Neural cell (in vitro differentiated cells): Measurements from ENCODE around the gene TGM1. TPM values are rescaled to one million over a fixed set of nuclear protein-coding genes. Genes with fewer than 3 reads are reported as not detected.

Experiments used
- H2AFZ ChIP-seq: fragments of 200-600, 300-800 bp; sonication (generic), shearing (Covaris generic); 2 replicates; pipeline ENCODE4 v1.6.0; 2014; ENCODE audit warnings: low read depth, mild to moderate bottlenecking, antibody characterized with exemption, low read length, moderate library complexity
- H3F3A ChIP-seq: fragments of 200-600 bp; shearing (Covaris generic); 2 replicates; pipeline ENCODE4 v1.6.1; 2016; ENCODE audit warnings: mild to moderate bottlenecking, moderate library complexity, mixed read lengths, antibody characterized with exemption, low read length; ENCODE audit not compliant: insufficient read depth, poor library complexity, severe bottlenecking
- H3K27ac ChIP-seq: fragments of 200-600, 300-800 bp; sonication (generic), shearing (Covaris generic); 2 replicates; pipeline ENCODE4 v1.5.1; 2014; ENCODE audit warnings: mild to moderate bottlenecking, low read length, moderate library complexity
- H3K27me3 ChIP-seq: fragments of 300-800, 200-600 bp; sonication (generic), shearing (Covaris generic); 2 replicates; pipeline ENCODE4 v1.6.0; 2014; ENCODE audit warnings: mild to moderate bottlenecking, low read depth, low read length, moderate library complexity; ENCODE audit not compliant: insufficient read depth
- H3K36me3 ChIP-seq: fragments of 300-800, 200-600 bp; sonication (generic), shearing (Covaris generic); 2 replicates; pipeline ENCODE4 v1.5.1; 2014; ENCODE audit warnings: mild to moderate bottlenecking, antibody characterized with exemption, low read length, moderate library complexity; ENCODE audit not compliant: insufficient read depth
- H3K4me2 ChIP-seq: fragments of 300-800, 200-600 bp; sonication (generic), shearing (Covaris generic); 2 replicates; pipeline ENCODE4 v1.6.0; 2014; ENCODE audit warnings: mild to moderate bottlenecking, low read length
- H3K4me3 ChIP-seq: fragments of 300-800, 200-600 bp; sonication (generic), shearing (Covaris generic); 2 replicates; pipeline ENCODE4 v1.5.1; 2014; ENCODE audit warnings: mild to moderate bottlenecking, low read length, moderate library complexity
- H3K79me2 ChIP-seq: fragments of 200-600 bp; shearing (Covaris generic); replicated peaks from 2 replicates; pipeline ENCODE4 v1.6.0; 2014; ENCODE audit warnings: mild to moderate bottlenecking, low read length, moderate library complexity; ENCODE audit not compliant: insufficient read depth
- H3K9ac ChIP-seq: fragments of 300-800, 200-600 bp; sonication (generic), shearing (Covaris generic); 2 replicates; pipeline ENCODE4 v1.6.1; 2016; ENCODE audit warnings: mild to moderate bottlenecking, low read length, mixed read lengths
- H3K9me2 ChIP-seq: fragments of 200-600 bp; shearing (Covaris generic); 2 replicates; pipeline ENCODE4 v1.6.1; 2016; ENCODE audit warnings: mild to moderate bottlenecking, low read length, mixed read lengths; ENCODE audit not compliant: insufficient read depth
- H3K9me3 ChIP-seq: fragments of 200-600, 300-800 bp; sonication (generic), shearing (Covaris generic); 2 replicates; pipeline ENCODE4 v1.6.1; 2016; ENCODE audit warnings: mild to moderate bottlenecking, mixed run types, low read length, moderate library complexity, mixed read lengths
- H4K20me1 ChIP-seq: fragments of 200-600 bp; shearing (Covaris generic); 2 replicates; pipeline ENCODE4 v1.6.1; 2016; ENCODE audit warnings: mild to moderate bottlenecking, mixed run types; ENCODE audit not compliant: insufficient read depth
- EP300 ChIP-seq: fragments of 450-650 bp; conservative IDR thresholded peaks from 2 replicates; pipeline ENCODE4 v1.6.1; 2014; ENCODE audit warnings: antibody characterized with exemption, mild to moderate bottlenecking, moderate library complexity; ENCODE audit not compliant: poor library complexity, severe bottlenecking
- EZH2 ChIP-seq: fragments of 200-600, 300-800 bp; shearing (Covaris generic), sonication (generic); IDR thresholded peaks from 2 replicates; pipeline ENCODE4 v1.6.1; 2014; ENCODE audit warnings: antibody characterized with exemption, low read length, borderline replicate concordance, mild to moderate bottlenecking; ENCODE audit not compliant: insufficient read depth, poor library complexity, severe bottlenecking
- MXI1 ChIP-seq: fragments of 450-650 bp; conservative IDR thresholded peaks from 2 replicates; pipeline ENCODE4 v1.6.1; 2014; ENCODE audit warnings: antibody characterized with exemption, mild to moderate bottlenecking; ENCODE audit not compliant: poor library complexity, severe bottlenecking
- POLR2AphosphoS5 ChIP-seq: IDR thresholded peaks from 2 replicates; pipeline ENCODE4 v1.6.1; 2012
- RAD21 ChIP-seq: fragments of 450-650 bp; conservative IDR thresholded peaks from 2 replicates; pipeline ENCODE4 v1.6.1; 2014; ENCODE audit warnings: antibody characterized with exemption, mild to moderate bottlenecking, moderate library complexity
- SMC3 ChIP-seq: fragments of 450-650 bp; conservative IDR thresholded peaks from 2 replicates; pipeline ENCODE4 v1.6.1; 2014; ENCODE audit warnings: antibody characterized with exemption, mild to moderate bottlenecking, moderate library complexity; ENCODE audit not compliant: poor library complexity
- TAF1 ChIP-seq: IDR thresholded peaks from 2 replicates; pipeline ENCODE4 v1.6.1; 2012; ENCODE audit warnings: low read depth
- polyA plus RNA-seq: library from polyadenylated mRNA; depleted of rRNA; stranded (reverse); fragments of >200 nt; gene quantifications from 2 replicates; pipeline ENCODE4 v1.2.3, GENCODE V29; 2014
- TF ChIP-seq, protein P1 (sequence below): IDR thresholded peaks from 2 replicates; pipeline ENCODE4 v1.6.1; 2012; ENCODE audit warnings: borderline replicate concordance
- TF ChIP-seq, protein P2 (sequence below): fragments of 450-650 bp; IDR thresholded peaks from 2 replicates; pipeline ENCODE4 v1.5.1; 2014; ENCODE audit warnings: antibody characterized with exemption, mild to moderate bottlenecking, moderate library complexity; ENCODE audit not compliant: poor library complexity, severe bottlenecking

TGM1 gene
- polyA plus RNA-seq, 1 donor from 2014 or later, result 3.6 TPM

DNA sequence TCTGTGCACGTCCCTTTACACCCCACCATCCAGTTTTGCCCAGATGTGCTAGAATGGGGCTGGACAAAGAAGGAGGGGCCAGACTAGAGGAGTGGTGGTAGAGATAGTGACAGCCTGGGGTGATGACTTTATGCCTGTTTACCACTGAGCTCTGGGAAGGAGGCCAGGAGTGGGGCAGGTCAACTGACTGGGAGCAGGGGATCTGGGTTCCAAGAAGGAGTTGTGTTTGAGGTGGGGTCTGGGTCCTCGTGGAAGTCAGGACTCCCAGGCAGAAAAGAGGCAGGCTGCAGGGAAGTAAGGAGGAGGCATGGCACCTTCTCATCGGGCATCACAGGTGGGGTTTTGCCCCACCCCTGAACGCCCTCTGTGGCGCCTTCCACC, 47.3 kb upstream of the TGM1 start (continued):
- no peak for TF ChIP-seq MXI1

DNA sequence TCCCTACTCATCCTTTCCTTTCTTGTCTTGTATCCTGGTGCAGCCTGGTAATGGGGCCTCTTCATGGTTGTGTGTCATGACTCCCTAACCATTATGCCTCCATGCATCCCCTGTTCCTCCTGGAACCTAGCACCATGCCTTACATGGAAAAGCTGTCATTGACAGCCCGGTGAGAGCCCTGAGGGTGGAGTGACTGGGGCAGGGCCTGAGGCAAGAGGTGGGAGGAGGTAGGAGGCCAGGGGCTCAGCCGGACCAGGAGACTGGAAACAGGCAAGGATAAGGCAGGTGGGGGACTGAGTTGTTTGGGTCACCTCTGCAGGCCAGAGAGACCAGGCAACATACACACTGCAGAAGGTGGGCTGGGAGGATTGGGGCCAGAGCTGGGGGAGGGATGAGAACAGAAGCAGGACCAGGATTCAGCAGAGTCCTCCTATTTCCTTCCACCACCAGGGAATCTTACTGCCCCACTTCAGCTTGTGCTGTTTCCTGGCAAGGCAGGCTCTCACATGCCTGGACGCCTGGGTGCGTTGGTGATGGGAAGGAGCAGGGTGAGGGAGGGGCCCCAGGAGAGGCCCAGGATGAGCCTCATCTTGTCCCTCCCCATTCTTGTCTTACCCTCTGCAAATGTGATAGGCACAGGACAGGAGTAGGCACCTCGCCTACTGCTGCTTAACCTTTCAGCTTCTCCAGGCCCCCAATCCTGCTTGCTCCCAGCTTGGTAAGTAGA, 46.7 kb upstream of the TGM1 start, which contains the start of gene LTB4R2:
LTB4R2 (plus strand) TSS at position 603 of the 727 bp plus-strand sequence. CDS start 525 bp downstream, outside the sequence.
- no peak within 1 kb of the TSS for H3K4me3 ChIP-seq
- no peaks in the 10 kb centered on the region for H3K9me2 ChIP-seq
- no peaks in the 10 kb centered on the region for H4K20me1 ChIP-seq
- no peak within 1 kb of the TSS for H3K4me2 ChIP-seq
- no peaks in the 10 kb centered on the region for H3K36me3 ChIP-seq
- TF ChIP-seq, protein P1, sequence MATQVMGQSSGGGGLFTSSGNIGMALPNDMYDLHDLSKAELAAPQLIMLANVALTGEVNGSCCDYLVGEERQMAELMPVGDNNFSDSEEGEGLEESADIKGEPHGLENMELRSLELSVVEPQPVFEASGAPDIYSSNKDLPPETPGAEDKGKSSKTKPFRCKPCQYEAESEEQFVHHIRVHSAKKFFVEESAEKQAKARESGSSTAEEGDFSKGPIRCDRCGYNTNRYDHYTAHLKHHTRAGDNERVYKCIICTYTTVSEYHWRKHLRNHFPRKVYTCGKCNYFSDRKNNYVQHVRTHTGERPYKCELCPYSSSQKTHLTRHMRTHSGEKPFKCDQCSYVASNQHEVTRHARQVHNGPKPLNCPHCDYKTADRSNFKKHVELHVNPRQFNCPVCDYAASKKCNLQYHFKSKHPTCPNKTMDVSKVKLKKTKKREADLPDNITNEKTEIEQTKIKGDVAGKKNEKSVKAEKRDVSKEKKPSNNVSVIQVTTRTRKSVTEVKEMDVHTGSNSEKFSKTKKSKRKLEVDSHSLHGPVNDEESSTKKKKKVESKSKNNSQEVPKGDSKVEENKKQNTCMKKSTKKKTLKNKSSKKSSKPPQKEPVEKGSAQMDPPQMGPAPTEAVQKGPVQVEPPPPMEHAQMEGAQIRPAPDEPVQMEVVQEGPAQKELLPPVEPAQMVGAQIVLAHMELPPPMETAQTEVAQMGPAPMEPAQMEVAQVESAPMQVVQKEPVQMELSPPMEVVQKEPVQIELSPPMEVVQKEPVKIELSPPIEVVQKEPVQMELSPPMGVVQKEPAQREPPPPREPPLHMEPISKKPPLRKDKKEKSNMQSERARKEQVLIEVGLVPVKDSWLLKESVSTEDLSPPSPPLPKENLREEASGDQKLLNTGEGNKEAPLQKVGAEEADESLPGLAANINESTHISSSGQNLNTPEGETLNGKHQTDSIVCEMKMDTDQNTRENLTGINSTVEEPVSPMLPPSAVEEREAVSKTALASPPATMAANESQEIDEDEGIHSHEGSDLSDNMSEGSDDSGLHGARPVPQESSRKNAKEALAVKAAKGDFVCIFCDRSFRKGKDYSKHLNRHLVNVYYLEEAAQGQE, result no peak
- TF ChIP-seq EP300, result no peak
- TF ChIP-seq POLR2AphosphoS5, result no peak
- no peak for TF ChIP-seq TAF1
- TF ChIP-seq, protein P2, sequence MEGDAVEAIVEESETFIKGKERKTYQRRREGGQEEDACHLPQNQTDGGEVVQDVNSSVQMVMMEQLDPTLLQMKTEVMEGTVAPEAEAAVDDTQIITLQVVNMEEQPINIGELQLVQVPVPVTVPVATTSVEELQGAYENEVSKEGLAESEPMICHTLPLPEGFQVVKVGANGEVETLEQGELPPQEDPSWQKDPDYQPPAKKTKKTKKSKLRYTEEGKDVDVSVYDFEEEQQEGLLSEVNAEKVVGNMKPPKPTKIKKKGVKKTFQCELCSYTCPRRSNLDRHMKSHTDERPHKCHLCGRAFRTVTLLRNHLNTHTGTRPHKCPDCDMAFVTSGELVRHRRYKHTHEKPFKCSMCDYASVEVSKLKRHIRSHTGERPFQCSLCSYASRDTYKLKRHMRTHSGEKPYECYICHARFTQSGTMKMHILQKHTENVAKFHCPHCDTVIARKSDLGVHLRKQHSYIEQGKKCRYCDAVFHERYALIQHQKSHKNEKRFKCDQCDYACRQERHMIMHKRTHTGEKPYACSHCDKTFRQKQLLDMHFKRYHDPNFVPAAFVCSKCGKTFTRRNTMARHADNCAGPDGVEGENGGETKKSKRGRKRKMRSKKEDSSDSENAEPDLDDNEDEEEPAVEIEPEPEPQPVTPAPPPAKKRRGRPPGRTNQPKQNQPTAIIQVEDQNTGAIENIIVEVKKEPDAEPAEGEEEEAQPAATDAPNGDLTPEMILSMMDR, result no peak
- TF ChIP-seq SMC3, result no peak
- no peak for TF ChIP-seq MXI1
- TF ChIP-seq RAD21, result no peak
- no peak for TF ChIP-seq EZH2
- H2AFZ ChIP-seq, result no peak within 1 kb of the TSS
- no peak within 1 kb of the TSS for H3K9ac ChIP-seq
- no peaks in the 10 kb centered on the region for H3F3A ChIP-seq
- H3K27me3 ChIP-seq, result no peaks in the 10 kb centered on the region
- H3K79me2 ChIP-seq, result no peaks in the 10 kb centered on the region
- no peaks in the 10 kb centered on the region for H3K9me3 ChIP-seq
- H3K27ac ChIP-seq, result no peak within 1 kb of the TSS

DNA sequence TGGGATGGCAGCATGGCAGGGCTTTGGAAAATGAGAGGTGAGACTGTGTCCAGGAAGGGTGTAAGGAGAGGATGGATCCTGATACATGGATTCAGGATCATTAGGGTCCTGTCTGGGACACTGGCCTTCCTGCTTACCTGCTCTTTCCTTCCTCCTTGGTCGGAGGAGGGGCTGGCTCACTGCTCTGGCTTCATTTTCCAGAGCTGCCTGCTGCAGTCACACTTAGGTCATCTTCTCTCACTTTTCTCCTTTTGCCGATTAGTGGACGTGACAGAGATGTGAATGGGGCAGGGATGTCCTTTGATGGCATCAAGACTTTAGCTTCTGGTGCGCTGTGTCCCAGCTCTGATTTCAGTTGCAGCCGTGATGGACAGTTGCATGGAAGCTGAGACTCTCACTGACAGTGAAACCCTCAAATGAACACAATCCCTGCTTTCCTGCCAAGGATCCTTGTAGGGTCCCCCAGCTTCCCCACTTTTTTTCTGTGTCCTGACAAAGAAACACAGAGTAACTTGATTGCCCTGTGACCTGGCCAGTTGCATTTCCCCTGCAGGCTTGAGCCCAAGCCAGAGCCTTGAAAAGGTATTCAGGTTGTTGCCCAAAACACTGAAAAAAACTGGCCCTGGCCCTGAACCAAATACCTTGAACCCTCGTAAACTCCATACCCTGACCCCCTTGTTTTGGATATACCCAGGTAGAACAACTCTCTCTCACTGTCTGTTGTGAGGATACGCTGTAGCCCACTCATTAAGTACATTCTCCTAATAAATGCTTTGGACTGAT, 45.6 kb upstream of the TGM1 start:
- H3K9ac ChIP-seq, result no peak overlapping the region
- TF ChIP-seq SMC3, result peak; percentile 6
- TF ChIP-seq, protein P1, result no peak
- H3F3A ChIP-seq, result no peaks in the 10 kb centered on the region
- H3K79me2 ChIP-seq, result no peaks in the 10 kb centered on the region
- no peak overlapping the region for H3K27ac ChIP-seq
- no peaks in the 10 kb centered on the region for H4K20me1 ChIP-seq
- no peaks in the 10 kb centered on the region for H3K27me3 ChIP-seq
- no peaks in the 10 kb centered on the region for H3K36me3 ChIP-seq
- no peaks in the 10 kb centered on the region for H3K9me3 ChIP-seq
- no peak overlapping the region for H3K4me3 ChIP-seq
- no peak overlapping the region for H3K4me2 ChIP-seq
- H2AFZ ChIP-seq, result no peak overlapping the region
- H3K9me2 ChIP-seq, result no peaks in the 10 kb centered on the region
